HepG2 (cell line): ENCODE measurements around the gene TCF7L2. TPM values are rescaled to one million over a fixed set of nuclear protein-coding genes. Genes with fewer than 3 reads are reported as not detected.

ENCODE experiments used
- AHDC1 ChIP-seq: sonication (generic); formaldehyde crosslinking; IDR thresholded peaks from 2 replicates; pipeline ENCODE4 v1.5.1; 2020; ENCODE audit warnings: mild to moderate bottlenecking, missing genetic modification reagents, borderline replicate concordance
- CBFB ChIP-seq: sonication (generic); formaldehyde crosslinking; IDR thresholded peaks from 2 replicates; pipeline ENCODE4 v1.4.0; 2020; ENCODE audit warnings: missing genetic modification reagents
- DNMT1 ChIP-seq: sonication (generic); formaldehyde crosslinking; IDR thresholded peaks from 2 replicates; pipeline ENCODE4 v1.5.1; 2020; ENCODE audit warnings: mild to moderate bottlenecking, missing genetic modification reagents
- FOXO4 ChIP-seq: sonication (generic); formaldehyde crosslinking; conservative IDR thresholded peaks from 2 replicates; pipeline ENCODE4 v1.8.1; 2023; ENCODE audit warnings: missing genetic modification reagents
- GATAD1 ChIP-seq: IDR thresholded peaks from 2 replicates; pipeline ENCODE4 v1.6.1; 2016; ENCODE audit warnings: missing genetic modification reagents, missing compliant biosample characterization
- RNF219 ChIP-seq: sonication (generic); formaldehyde crosslinking; IDR thresholded peaks from 2 replicates; pipeline ENCODE4 v1.5.0; 2020; ENCODE audit warnings: mild to moderate bottlenecking, missing genetic modification reagents
- SMC3 ChIP-seq: IDR thresholded peaks from 2 replicates; pipeline ENCODE4 v1.6.1; 2011; ENCODE audit warnings: low read length, improper control_type of control experiment
- SYNCRIP ChIP-seq: fragments of 200-400 bp; formaldehyde crosslinking; IDR thresholded peaks from 2 replicates; pipeline ENCODE4 v1.6.1; 2018; ENCODE audit warnings: mild to moderate bottlenecking, low read depth, low read length; ENCODE audit not compliant: insufficient read depth
- ZNF10 ChIP-seq: sonication (generic); formaldehyde crosslinking; IDR thresholded peaks from 2 replicates; pipeline ENCODE4 v1.4.0; 2020; ENCODE audit warnings: mild to moderate bottlenecking, low read depth, missing genetic modification reagents, borderline replicate concordance
- ZNF546 ChIP-seq: sonication (generic); formaldehyde crosslinking; conservative IDR thresholded peaks from 2 replicates; pipeline ENCODE4 v1.8.1; 2023; ENCODE audit warnings: mild to moderate bottlenecking, missing genetic modification reagents
- ZNF691 ChIP-seq: sonication (generic); formaldehyde crosslinking; IDR thresholded peaks from 2 replicates; pipeline ENCODE4 v1.4.0; 2020; ENCODE audit warnings: missing genetic modification reagents, low read depth, mild to moderate bottlenecking, borderline replicate concordance
- ZNF776 ChIP-seq: sonication (generic); formaldehyde crosslinking; IDR thresholded peaks from 2 replicates; pipeline ENCODE4 v1.4.0; 2020; ENCODE audit warnings: mild to moderate bottlenecking, missing genetic modification reagents
- ZSCAN12 ChIP-seq: sonication (generic); formaldehyde crosslinking; IDR thresholded peaks from 2 replicates; pipeline ENCODE4 v1.9.0; 2021; ENCODE audit warnings: mild to moderate bottlenecking, missing genetic modification reagents
- ZZZ3 ChIP-seq: sonication (generic); formaldehyde crosslinking; IDR thresholded peaks from 2 replicates; pipeline ENCODE4 v1.4.0; 2020; ENCODE audit warnings: missing genetic modification reagents, mild to moderate bottlenecking, borderline replicate concordance
- polyA plus RNA-seq, 8 experiments: library from polyadenylated mRNA; depleted of rRNA in 3 of 8; stranded (reverse) in 7 of 8; unstranded in 1 of 8; fragments of >200 nt; fragmentation: Illumina TruSeq in 4 of 8; extraction: Trizol in 4 of 8; gene quantifications; 2 replicates each; pipeline versions ENCODE4 v1.2.1 to v1.2.3, GENCODE V29; 2011 to 2016; ENCODE audit warnings: low read depth in 4 of 8, missing spikeins in 1 of 8, mixed read lengths in 1 of 8; ENCODE audit not compliant: insufficient read depth in 1 of 8
- total RNA-seq, 5 experiments: library from RNA; depleted of rRNA; stranded (reverse); fragments of >200 nt; fragmentation: Illumina TruSeq; extraction: Trizol; gene quantifications; 2 replicates each; pipeline ENCODE4 v1.2.3, GENCODE V29; 2016; ENCODE audit warnings: low read depth in 1 of 5
- TF ChIP-seq, protein P1 (sequence below): conservative IDR thresholded peaks from 2 replicates; pipeline ENCODE4 v1.6.1; 2018; ENCODE audit warnings: missing genetic modification reagents
- TF ChIP-seq, protein P2 (sequence below): sonication (generic); formaldehyde crosslinking; IDR thresholded peaks from 2 replicates; pipeline ENCODE4 v1.4.0; 2020; ENCODE audit warnings: missing genetic modification reagents, mild to moderate bottlenecking, borderline replicate concordance

The TCF7L2 gene
- total and polyA plus RNA-seq, 2 of the 13 experiments (the other 11 are each of a cell fraction or from before 2014, with no cell fraction given) = 3.9 to 13.7 TPM

- TF ChIP-seq ZNF10 (CRISPR knock-in tag) (no peak), ZNF546 (CRISPR knock-in tag) (no peak), AHDC1 (CRISPR knock-in tag) (no peak; the same call in 1 of the 2 replicates), RNF219 (CRISPR knock-in tag) (no peak), DNMT1 (CRISPR knock-in tag) (no peak), FOXO4 (no peak), ZZZ3 (CRISPR knock-in tag) (no peak), SMC3 (no peak), CBFB (CRISPR knock-in tag) (no peak), ZSCAN12 (CRISPR knock-in tag) (no peak), SYNCRIP (no peak), ZNF691 (CRISPR knock-in tag) (no peak), ZNF776 (no peak), GATAD1 (CRISPR knock-in tag) (no peak)
- TF ChIP-seq, protein P1, sequence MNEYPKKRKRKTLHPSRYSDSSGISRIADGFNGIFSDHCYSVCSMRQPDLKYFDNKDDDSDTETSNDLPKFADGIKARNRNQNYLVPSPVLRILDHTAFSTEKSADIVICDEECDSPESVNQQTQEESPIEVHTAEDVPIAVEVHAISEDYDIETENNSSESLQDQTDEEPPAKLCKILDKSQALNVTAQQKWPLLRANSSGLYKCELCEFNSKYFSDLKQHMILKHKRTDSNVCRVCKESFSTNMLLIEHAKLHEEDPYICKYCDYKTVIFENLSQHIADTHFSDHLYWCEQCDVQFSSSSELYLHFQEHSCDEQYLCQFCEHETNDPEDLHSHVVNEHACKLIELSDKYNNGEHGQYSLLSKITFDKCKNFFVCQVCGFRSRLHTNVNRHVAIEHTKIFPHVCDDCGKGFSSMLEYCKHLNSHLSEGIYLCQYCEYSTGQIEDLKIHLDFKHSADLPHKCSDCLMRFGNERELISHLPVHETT (CRISPR knock-in tag) = no peak
- TF ChIP-seq, protein P2, sequence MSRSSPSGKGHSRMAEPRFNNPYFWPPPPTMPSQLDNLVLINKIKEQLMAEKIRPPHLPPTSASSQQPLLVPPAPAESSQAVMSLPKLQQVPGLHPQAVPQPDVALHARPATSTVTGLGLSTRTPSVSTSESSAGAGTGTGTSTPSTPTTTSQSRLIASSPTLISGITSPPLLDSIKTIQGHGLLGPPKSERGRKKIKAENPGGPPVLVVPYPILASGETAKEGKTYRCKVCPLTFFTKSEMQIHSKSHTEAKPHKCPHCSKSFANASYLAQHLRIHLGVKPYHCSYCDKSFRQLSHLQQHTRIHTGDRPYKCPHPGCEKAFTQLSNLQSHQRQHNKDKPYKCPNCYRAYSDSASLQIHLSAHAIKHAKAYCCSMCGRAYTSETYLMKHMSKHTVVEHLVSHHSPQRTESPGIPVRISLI (CRISPR knock-in tag) = no peak
These were observed 54.1 kb downstream of the TCF7L2 start (continued) for GRCh38 chr10:113004069-113004618.
